HG03139 (cell line): ENCODE data around the gene MYH13.
A peak's percentile ranks its signal among the peaks of the same experiment; 100 is the strongest.
"Not testable (repeated sequence)": the region's sequence is repeated elsewhere in the genome, so short reads cannot be mapped to it uniquely, and the experiment has no call there.

Experiments
- ATAC-seq: cut with Tn5 transposase; IDR thresholded peaks from one replicate; pipeline ENCODE4 v1.9.1; 2021; ENCODE audit not compliant: unreplicated experiment

MYH13 gene

DNA sequence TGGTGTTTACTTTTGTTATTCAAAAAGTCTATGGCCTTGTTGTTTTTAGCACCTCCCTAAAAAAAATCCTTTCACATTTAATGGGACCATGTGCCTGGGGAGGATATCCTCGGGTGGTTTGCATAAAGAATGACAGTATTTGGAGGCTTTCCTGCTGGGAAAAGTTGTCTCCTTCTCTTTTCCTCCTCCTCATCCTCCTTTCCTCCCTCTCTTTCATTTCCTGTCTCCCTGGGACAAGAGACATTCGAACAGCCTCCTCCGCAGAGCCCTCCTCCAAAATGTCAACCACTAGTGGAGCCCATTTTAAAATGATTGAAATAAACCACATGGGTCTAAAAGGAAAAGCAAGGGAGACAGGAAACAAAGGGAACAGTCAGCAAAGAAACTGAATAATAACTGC lies 67.4 kb downstream of the MYH13 start:
- no peak for ATAC-seq

DNA sequence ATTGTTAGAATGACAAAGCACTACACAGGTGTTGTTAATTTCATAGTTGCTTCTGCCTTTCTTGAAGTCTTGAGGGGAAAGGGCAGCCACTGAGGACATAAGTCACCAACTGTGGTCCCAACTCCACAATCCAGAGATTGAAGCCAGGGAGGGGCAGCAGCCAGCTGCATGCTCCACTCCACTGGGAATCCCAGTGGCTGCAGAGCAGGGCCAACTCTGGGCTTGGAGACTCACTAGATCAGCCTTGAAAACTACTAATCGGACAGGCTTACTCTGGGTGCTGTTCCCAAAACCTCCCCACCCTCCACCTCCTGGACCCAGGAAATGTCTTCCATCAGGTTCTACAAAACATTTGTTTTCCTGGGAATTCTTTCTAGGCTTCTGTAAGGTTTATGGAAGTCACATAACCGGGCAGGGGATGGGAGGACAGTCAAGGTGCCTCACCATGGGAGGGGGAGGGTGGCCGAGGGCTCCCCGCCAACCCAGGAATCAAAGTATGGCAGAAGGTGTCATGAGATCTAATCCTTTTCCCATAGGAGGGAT lies 68.0 kb downstream of the MYH13 start:
- ATAC-seq, result no peak

DNA sequence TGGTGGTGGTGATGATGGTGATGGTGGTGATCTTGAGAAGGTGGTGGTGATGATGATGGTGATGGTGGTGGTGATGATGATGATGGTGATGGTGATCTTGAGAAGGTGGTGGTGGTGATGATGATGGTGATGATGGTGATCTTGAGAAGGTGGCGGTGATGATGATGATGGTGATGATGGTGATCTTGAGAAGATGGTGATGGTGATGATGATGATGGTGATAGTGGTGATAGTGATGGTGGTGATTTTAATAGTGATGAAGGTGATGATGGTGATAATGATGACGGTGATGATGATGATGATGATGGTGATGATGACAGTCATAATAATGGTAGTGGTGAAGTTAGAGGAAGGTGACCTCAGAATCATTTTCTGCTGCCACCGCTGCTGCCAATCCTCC lies 75.1 kb downstream of the MYH13 start:
- ATAC-seq, result no peak

DNA sequence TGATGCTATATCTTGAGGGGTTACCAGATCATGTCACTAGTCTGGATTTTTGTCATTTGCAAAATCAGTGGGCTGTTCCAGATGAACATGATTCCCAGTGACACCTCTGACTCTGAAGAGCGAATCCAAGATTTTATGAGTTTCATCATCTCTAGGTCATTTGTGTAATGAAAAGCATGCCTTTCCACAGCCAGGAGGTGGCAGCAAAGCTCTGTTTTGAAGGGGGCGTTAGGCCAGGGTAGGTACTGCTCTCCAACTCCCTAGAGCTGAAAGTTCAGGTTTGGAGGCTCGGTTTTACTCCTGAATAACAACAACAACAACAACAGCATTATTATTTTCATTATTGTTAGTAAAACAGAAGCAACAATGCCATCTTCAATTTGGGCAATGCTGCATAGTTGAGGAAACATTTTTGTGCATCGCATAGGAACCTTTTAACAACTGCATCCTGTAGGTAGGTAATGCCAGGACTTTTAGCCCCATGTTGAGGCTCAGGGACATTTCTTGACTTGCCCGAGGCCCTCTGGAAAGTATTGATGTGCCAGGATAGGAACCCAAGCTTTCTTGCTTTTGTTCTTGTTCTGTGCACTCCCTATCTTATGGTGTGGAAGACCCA lies 77.0 kb downstream of the MYH13 start:
- peak; percentile 63 for ATAC-seq

DNA sequence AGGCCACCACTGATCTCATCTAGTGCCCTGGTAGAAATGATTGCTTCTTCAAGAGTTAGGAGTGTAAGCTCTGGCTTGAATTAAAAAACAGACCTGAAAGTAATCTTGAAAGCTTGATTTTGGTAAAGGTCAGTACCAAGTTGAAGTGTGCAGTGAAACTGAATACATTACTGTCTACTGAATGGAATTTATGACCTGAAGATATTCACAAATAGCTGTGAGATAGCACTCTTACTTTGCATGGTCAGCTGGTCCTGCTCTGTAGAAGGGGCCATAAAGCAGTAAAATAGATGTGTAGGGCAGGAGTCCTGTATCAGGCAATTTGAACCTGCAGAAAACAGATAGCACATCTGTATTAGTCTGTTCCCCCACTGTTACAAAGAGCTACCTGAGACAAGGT lies 78.6 kb downstream of the MYH13 start:
- ATAC-seq, result no peak

DNA sequence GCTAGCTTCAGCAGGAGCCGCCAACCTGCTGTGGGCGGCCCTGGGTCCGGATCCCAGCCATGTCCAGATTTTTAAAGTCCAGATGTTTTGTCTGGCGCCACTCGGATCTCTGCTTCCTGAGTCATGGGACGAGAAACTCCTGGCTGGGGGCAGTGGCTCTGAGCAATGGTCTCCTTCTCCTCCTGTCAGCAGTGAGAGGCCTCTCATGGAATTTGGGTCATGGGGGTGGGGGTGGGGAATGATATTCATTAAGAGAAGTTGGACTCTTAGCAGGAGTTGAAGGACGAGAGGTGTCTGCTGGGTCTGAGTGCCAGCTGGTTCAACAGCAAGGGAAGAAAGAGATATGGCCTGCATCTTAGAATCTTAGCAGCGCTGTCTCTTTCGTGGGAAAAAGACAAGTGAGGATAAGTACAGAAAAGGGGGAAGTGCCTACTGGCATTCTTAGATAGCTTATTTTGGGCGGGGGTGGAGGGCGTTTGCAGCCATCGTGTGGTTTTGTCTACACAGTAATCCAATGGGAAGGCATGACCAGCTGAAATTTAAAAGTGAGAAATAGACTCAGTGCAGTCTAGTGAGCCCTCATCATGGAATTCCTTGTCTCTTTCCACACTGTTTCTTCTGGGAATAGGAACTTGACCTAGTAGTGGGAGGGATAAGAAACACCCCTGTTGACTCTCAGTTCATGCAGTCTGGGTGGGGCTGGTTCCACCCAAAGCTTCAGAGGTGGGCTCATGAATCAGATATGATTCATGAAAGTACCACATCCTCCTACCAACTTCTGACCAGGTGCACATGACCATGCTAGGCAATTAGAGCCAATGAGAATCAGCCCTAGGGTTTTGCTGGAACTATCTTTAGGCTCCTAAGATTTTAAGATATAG lies 80.5 kb downstream of the MYH13 start:
- no peak for ATAC-seq

DNA sequence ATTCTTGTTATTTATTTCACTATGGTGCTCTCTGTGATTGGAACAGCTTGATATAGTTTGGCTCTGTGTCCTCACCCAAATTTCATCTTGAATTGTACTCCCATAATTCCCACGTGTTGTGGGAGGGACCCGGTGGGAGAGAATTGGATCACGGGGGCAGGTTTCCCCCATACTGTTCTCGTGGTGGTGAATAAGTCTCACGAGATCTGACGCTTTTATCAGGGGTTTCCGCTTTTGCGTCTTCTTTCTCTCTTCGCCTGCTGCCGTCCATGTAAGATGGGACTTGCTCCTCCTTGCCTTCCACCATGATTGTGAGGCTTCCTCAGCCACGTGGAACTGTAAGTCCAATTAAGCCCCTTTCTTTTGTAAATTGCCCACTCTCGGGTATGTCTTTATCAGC lies 81.2 kb downstream of the MYH13 start:
- ATAC-seq, result not testable (repeated sequence)

DNA sequence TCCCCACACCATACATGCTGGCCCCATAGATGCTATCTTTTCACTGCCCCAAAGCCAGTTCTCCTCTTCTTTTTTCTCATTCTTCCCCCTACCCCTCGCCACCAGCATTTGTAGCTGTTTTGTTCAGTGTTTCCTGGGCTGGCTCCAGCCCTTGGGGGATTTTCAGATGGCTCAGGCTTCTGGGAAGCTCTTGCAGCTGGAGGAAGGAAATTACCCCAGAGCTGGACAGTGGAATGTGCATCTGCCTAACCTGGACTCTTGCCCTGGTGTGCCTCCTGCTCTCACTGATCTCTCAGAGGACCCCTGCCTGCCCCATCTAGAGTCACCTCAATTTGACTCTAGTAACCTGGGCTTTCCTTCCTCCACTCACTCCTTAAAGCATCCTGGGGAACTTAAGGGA lies 82.8 kb downstream of the MYH13 start:
- ATAC-seq, result no peak

DNA sequence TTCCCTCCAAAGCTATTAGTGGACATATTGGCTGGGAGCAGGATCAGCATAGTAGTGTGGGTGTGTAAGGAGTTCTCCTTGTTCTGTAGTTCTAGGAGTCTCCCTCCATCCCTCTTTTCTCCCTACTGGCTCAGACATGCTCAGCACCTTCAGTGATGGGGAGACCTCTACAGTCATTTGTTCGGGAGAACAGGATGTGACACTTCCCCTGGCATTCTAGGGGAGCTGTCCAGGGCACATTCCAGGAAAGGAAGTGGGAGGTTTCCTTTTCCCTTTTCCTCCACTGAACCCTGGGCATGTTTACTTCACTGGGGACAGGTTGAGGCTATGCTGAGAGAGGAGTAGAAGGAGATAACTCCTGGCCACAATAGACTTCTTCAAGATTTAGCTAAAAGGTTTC lies 86.5 kb downstream of the MYH13 start:
- no peak for ATAC-seq

DNA sequence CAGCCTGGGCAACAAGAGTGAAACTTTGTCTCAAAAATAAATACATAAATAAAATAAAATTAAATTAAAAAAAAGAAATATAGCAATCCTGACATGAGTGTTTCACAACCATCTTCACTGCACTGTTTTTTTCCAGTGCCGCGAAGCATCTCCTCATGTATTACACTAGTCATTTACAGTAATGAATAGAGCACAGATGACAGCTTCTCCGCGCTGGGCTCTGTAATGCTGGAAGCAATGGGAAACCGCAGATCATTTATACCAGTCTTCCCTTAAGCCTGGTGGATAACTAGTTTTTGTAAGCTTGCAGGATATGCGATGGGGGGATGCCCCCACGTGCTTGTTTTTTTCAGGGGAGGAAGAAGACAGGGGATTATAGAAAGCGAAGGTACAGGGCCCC lies 86.9 kb downstream of the MYH13 start:
- ATAC-seq, result no peak

DNA sequence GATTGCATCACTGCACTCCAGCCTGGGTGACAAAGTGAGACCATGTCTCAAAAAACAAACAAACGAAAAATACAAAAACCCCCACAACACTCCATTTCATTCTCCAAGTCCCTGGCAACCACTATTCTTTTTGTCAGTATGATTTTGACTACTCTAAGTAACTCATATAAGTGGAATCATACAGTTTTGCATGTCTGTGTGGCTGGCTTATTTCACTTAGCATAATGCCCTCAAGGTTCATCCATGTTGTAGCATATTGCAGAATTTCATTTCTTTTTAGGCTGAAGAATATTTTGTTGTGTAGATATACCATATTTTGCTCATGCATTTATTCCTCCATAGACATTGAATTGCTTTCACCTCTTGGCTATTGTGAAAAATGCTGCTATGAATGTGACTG lies 92.7 kb downstream of the MYH13 start:
- no peak for ATAC-seq

DNA sequence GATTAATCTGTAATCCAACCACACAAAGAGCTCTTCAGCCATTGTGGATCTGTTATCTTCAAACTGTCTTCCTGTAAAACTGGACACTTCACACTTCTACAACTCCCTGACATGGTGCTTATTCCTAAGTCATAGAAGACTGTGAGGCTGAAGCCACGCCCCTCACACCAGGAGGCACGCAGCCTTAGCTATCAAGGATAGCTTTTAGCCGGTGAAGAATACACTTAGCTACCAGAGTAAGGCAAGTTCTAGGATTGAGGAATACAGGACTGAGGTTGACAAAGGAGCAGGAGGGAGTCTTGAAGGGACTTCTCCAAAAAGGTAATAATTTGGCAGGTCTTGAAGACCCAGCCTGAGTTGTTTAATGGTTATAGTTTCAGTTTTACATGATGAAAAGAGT lies 94.6 kb downstream of the MYH13 start:
- ATAC-seq, result no peak

DNA sequence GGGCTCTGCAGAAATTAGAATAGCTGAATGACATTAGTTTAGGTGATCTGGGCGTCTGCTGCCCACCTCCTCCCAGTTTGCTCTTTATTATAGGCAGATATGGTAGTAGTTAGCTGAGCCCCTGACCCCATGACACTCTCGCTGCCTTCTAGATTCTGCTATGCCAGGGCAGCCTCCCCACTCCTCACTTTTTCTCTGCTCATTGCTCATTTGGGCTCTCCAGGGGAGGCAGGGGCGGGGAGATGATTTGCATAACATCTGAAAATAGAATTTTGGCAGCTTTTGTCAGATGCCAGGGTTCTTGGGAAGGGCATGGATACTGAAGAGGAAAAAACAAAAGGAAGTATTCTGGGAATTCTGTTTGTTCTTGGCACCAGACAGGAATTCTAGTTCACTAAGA lies 96.4 kb downstream of the MYH13 start:
- no peak for ATAC-seq

DNA sequence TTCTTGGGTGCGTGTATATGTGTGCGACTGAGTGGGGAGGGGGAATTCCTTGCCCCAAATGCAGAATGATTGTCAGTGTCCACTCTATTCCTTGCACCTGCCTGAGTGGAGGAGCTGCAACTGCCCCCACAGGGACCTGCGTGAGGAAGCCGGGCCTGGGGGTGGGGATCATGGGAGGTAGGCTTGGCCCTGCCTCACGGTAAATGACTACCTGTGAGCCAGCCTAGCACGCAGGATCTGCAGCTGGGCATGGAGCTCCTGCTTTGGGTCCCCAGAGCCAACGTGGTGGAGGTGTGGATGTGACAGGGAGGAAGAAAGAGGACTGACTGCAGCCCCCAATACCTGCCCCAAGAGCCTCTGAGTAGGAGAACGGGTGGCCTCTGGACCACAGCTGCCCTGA lies 97.4 kb downstream of the MYH13 start:
- no peak for ATAC-seq

DNA sequence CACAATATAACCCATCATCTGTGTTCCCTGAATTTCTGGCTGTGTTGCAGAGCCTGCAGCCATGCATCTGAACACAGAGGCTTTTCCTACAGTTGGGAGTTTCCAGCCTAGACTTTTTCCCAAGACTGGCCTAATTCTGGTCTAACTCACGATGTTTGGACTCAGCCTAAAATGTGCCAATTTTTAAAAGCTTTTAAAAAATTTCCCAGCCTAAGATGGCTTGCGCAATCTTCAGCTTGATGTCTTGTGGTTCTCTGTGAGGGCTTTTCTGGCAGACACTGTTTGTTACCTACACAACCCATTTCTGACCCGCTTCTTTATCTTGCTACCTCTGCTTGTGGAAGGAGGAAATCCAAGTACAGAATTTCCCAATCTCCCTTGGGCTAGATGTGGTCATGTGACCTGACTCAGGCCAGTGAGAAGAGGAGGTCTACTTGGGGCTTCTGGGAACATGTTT lies 101.7 kb downstream of the MYH13 start:
- ATAC-seq, result no peak

DNA sequence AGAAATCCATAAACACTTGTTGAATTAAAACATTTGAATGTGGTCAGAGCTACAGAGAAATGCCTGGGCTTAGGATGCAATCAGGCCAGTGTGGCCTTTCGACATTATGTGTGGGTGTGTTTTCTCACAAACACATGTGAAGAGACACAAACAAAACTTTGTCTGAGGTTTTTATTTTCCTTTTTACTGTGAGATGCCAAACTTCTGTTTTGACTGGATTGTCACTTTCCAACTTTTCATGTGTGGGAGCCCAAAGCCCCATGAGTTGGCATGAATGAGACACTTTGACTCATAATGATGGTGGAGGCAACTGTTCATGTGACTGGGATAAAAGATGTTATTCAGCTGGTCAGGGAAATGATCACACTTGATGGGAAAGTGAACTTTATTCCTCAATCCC lies 102.5 kb downstream of the MYH13 start:
- no peak for ATAC-seq

DNA sequence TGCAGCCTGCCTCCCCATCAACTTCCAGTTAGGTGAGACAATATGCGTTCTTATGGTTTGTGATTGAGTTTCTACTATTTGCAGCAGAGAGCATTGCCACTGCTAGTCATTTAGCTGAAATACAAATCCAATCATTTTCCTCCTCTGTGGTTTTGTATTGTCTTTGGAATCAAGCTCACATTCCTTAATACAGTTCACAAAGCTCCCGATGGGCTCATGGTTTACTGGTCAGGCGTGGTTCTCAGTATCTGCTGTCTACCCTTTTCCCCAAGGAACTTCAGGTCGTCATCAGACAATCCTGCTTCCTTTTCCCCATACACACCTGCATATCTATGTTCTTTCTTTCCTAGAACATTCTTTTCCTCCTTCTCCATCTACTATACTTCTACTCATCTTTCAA lies 104.8 kb downstream of the MYH13 start:
- ATAC-seq, result no peak

DNA sequence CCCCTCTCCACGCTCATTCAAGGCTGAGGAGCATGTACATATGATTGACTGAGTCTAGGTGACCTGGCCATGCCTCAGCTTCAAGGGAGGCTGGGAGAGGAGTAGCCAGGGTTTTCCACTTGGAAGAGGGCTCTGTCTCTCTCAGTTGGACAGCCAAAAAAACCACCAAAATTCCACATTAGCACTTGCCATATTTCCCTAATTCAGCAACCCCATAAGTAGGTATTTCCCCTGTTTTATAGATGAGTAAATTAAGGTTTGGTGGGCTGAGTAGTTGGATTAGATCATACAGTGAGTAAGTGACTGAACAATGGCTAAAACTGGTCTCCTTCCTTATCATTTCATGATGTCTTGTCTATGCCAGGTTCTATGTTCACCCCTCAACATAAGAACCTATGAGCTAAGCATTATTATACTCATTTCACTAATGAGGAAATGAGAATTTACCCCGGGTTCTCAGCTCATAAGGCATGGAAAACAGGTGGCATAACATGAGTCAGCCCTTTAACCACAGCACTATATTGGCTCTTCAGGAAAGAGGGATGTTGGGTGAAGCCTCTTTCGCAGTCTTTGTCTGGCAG lies 106.4 kb downstream of the MYH13 start:
- ATAC-seq, result no peak

DNA sequence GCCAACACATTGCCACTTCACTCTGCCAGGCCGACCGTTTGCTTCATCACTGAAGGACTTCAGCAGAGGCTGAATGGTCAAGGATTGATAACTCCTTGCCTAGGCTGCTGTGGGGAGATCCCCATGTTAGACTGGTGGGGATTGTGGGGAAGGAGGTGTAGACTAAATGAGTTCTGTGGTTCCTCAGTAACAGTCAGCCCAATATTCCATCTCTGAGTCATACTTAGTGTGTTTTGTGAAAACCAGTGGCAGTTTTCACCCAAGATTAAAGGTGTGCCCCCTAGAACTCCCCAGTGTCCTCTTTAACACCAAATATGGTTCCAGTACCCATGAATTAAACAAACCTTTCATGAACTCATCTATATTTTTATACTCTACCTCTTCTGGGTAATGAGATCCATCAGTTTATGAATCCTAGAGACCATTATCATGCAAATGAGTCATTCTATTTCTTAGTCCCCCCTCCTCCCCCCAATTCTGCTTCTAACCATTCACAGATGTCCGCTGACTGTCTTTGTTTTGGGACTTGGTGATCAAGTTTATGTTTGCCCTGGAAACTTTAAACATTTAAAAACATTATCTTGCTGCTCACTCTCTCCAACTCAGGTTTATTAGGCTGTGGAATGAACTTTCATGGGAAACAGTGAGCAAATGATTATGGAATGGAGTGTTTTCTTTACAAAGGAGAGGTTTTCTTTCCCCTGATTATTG lies 107.6 kb downstream of the MYH13 start:
- ATAC-seq, result no peak

DNA sequence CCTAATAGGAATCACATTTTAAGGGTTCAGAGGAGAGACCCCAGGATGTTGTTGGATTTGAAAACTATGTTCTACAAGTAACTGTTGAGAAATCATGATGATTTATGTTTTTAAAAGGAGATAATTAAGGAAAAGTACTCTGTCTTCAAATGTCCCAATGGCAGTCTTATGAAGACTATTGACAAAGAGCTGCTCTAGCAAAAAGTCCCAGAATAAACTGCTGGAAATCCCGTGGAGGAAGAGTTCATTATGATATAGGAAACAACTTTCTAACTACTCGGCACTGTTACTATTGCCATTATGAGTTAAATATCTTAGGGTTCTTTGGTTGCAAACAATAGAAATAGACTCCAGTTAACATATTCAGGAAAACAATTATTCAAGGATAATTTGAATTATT lies 108.8 kb downstream of the MYH13 start:
- no peak for ATAC-seq

DNA sequence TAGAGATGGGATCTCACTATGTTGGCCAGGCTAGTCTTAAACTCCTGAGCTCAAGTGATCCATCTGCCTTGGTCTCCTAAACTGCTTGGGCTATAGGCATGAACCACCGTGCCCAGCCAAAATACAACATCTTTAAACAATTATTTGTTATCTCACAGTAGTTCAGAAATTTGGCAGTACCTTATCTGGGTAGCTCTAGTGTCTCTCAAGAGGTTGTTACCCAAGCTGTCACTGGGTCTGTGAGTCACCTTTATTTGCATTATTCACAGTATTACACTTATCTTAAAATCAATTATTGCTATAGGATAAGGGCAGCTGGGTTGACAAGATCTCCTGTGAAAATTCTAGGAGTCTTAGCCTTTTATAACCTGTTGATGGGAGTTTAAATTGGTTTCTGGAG lies 110.4 kb downstream of the MYH13 start:
- no peak for ATAC-seq
